GM23248 (cell line): ENCODE results near the gene TCTA.

Source experiments
- EZH2 ChIP-seq: fragments of 200-600 bp; sonication (generic); IDR thresholded peaks from 2 replicates; pipeline ENCODE4 v1.6.1; 2018; ENCODE audit warnings: antibody characterized with exemption, mild to moderate bottlenecking; ENCODE audit not compliant: insufficient read depth, poor library complexity, severe bottlenecking
- EZH2phosphoT487 ChIP-seq: fragments of 200-600 bp; sonication (generic); IDR thresholded peaks from 2 replicates; pipeline ENCODE4 v1.6.1; 2018; ENCODE audit warnings: antibody characterized with exemption, moderate library complexity, mild to moderate bottlenecking, low read depth; ENCODE audit not compliant: insufficient read depth

GRCh38 chr3:49417516-49418120 is 5.4 kb downstream of the TCTA start:
- no peak for TF ChIP-seq EZH2phosphoT487
- TF ChIP-seq EZH2, result no peak
